Ishikawa (cell line): ENCODE measurements around the gene PLEKHB2.

Experiments used
- CEBPB ChIP-seq: IDR thresholded peaks from 2 replicates; pipeline ENCODE4 v1.6.1; 2012
- CREB1 ChIP-seq: IDR thresholded peaks from 2 replicates; pipeline ENCODE4 v1.6.1; 2012; ENCODE audit warnings: low read depth
- EGR1 ChIP-seq: IDR thresholded peaks from 2 replicates; pipeline ENCODE4 v1.6.1; 2012
- FOXM1 ChIP-seq: IDR thresholded peaks from 2 replicates; pipeline ENCODE4 v1.6.1; 2012; ENCODE audit warnings: low read depth, borderline replicate concordance
- NFIC ChIP-seq: IDR thresholded peaks from 2 replicates; pipeline ENCODE4 v1.6.1; 2012
- RAD21 ChIP-seq: IDR thresholded peaks from 2 replicates; pipeline ENCODE4 v1.6.1; 2012; ENCODE audit warnings: low read depth
- TAF1 ChIP-seq: IDR thresholded peaks from 2 replicates; pipeline ENCODE4 v1.6.1; 2012; ENCODE audit warnings: low read depth, mild to moderate bottlenecking
- TCF12 ChIP-seq: IDR thresholded peaks from 2 replicates; pipeline ENCODE4 v1.6.1; 2012; ENCODE audit warnings: low read depth
- TEAD4 ChIP-seq: IDR thresholded peaks from 2 replicates; pipeline ENCODE4 v1.6.1; 2012
- YY1 ChIP-seq: IDR thresholded peaks from 2 replicates; pipeline ENCODE4 v1.6.1; 2012; ENCODE audit warnings: low read depth
- ZBTB7A ChIP-seq: IDR thresholded peaks from 2 replicates; pipeline ENCODE4 v1.6.1; 2012; ENCODE audit warnings: low read depth
- TF ChIP-seq, protein P1 (sequence below): IDR thresholded peaks from 2 replicates; pipeline ENCODE4 v1.6.1; 2012
- TF ChIP-seq, protein P2 (sequence below): IDR thresholded peaks from 2 replicates; pipeline ENCODE4 v1.6.1; 2012
- TF ChIP-seq, protein P3 (sequence below): IDR thresholded peaks from 2 replicates; pipeline ENCODE4 v1.6.1; 2012; ENCODE audit warnings: low read depth, mild to moderate bottlenecking

The PLEKHB2 gene

DNA sequence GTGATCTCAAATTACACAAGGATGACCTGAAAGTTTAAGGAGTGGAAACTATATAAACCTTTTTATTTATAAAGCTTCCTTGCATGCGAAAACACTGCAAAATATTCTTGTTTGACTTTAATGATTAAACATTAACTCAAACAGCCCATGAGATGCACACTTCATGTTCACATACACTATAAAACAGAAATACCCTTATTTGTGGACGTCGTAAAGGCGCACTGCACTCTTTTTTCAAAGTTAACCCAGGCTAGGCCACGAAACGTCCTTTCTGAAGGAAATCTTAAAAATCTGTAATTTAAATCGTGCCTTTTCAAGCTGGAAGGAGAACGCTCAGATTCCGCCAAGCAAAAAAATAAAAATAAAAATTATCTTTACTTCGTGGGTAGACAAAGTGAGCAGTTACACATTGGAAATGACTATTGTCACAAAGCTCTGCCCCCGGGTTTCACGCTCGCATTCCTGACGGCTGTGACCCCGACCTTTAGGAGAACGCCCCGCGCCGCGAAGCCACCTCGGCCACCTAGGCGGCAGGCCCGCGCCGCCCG is 12.6 kb upstream of the PLEKHB2 start:
- 0 out of 2 replicates have a peak, but pooled peaks have one; percentile 24 for TF ChIP-seq TEAD4
- TF ChIP-seq TCF12, result no peak
- TF ChIP-seq, protein P1, sequence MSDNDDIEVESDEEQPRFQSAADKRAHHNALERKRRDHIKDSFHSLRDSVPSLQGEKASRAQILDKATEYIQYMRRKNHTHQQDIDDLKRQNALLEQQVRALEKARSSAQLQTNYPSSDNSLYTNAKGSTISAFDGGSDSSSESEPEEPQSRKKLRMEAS, result 0 out of 2 replicates have a peak, but pooled peaks have one; percentile 20

DNA sequence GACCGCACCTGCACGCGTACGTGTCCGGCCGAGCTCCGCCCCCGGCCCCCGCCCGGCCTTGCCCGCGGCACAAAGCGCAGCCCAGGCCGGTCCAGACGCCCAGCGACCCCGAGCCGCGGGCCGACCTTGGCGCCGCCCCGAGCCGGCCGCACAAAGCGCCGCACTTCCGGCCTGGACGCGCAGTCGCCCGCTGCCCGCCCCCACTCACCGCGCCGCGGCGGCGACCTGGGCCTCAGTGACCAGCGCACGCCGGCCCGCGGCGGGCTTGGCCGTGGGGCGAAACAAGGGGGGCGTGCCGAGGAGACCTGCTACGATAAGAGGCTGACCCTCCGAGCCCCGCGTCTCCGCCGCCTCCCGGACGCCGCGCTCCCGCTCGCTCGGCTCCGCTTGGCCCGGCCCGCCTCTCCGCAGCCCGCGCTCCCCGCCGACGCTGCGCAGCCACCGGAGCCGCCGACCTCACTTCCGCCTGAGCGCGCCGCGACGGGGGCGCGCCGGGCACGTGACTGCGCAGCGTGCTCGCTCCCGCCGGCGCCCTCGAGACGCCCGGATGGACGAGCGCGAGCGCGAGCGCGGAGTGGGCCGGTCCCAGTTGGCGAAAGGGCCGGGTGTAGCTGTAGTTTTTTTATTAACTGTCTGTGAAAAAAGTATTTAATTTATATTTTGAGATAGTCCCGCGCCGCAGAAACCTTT is 12.0 kb upstream of the PLEKHB2 start, which contains the start of gene FAM168B:
FAM168B (minus strand) TSS at position 455 of the 690 bp plus-strand sequence. CDS start 10,814 bp downstream, outside the sequence.
- peak; percentile 71; the same call in 1 of the 2 replicates for TF ChIP-seq TAF1
- TF ChIP-seq, protein P2, sequence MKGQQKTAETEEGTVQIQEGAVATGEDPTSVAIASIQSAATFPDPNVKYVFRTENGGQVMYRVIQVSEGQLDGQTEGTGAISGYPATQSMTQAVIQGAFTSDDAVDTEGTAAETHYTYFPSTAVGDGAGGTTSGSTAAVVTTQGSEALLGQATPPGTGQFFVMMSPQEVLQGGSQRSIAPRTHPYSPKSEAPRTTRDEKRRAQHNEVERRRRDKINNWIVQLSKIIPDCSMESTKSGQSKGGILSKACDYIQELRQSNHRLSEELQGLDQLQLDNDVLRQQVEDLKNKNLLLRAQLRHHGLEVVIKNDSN, result peak; percentile 96
- 0 out of 2 replicates have a peak, but pooled peaks have one; percentile 3 for TF ChIP-seq NFIC
- TF ChIP-seq, protein P1, result peak; percentile 32; the same call in 1 of the 2 replicates
- TF ChIP-seq ZBTB7A, result no peak
- peak; percentile 14; the same call in 1 of the 2 replicates for TF ChIP-seq EGR1
- TF ChIP-seq TCF12, result no peak

DNA sequence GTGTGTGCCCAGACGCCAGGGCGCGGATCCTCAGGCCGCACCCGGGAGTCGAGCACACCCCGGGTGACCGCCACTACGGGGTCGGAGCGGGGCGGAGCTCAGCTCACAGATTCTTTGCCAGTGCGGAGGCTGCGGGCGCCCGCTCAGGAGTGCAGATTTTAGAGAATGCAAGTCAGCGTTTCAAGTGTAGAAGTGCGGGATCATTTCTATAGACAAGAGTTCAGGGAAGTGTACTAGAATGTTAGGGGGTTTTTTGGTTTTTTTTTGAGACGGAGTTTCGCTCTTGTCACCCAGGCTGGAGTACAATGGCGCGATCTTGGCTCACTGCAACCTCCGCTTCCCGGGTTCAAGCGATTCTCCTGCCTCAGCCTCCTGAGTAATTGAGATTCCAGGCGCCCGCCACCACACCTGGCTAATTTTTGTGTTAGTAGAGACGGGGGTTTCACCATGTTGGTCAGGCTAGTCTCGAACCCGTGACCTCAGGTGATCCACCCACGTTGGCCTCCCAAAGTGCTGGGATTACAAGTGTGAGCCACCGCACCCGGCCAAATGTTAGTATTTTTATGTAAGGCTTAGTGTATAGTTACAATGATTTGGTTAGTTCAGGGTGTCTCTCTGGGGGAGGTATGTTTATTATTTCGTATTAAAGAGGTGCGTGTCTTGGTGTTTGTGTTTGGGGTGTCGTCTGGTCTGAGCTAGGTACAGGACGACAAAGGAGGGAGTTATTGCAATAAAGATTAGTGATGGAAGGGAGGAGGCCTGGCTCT is 11.3 kb upstream of the PLEKHB2 start:
- no peak for TF ChIP-seq NFIC
- peak; percentile 63; the same call in 1 of the 2 replicates for TF ChIP-seq EGR1
- TF ChIP-seq TAF1, result peak; percentile 49
- TF ChIP-seq TEAD4, result 0 out of 2 replicates have a peak, but pooled peaks have one; percentile 9

DNA sequence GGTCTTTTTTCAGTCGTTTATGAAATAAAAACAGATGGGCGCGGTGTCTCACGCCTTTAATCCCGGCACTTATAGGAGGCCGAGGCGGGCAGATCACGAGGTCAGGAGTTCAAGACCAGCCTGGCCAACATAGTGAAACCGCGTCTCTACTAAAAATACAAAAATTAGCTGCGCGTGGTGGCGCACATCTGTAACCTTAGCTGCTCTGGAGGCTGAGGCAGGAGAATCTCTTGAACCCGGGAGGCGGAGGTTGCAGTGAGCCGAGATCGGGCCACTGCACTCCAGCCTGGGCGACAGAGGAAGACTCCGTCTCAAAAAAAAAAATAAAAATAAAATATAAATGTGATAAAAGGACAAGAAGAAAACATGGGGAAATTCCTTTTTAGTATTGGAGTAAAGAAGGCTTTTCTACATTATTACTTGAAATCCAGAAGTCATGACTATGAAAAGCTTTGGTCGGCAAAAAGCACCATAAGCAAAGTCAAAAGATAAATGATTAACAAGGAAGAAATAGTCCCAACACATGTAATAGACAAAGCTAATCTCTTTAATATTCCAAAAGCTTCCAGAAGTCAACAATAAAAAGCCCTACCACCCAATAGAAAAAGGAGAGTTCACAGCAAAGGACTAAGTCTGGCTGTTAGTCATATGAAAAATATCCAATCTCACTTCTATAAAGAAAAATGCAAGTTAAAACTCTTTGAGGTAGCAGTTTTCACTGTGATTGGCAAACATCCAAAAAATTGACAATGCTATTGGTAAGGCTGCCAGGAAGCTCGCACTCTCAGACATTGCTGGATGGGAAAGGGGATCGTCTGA is 10.5 kb upstream of the PLEKHB2 start:
- TF ChIP-seq CREB1 (no peak), TEAD4 (no peak), EGR1 (no peak), NFIC (peak; percentile 61; the same call in 1 of the 2 replicates), RAD21 (no peak), ZBTB7A (no peak)
- TF ChIP-seq, protein P3, sequence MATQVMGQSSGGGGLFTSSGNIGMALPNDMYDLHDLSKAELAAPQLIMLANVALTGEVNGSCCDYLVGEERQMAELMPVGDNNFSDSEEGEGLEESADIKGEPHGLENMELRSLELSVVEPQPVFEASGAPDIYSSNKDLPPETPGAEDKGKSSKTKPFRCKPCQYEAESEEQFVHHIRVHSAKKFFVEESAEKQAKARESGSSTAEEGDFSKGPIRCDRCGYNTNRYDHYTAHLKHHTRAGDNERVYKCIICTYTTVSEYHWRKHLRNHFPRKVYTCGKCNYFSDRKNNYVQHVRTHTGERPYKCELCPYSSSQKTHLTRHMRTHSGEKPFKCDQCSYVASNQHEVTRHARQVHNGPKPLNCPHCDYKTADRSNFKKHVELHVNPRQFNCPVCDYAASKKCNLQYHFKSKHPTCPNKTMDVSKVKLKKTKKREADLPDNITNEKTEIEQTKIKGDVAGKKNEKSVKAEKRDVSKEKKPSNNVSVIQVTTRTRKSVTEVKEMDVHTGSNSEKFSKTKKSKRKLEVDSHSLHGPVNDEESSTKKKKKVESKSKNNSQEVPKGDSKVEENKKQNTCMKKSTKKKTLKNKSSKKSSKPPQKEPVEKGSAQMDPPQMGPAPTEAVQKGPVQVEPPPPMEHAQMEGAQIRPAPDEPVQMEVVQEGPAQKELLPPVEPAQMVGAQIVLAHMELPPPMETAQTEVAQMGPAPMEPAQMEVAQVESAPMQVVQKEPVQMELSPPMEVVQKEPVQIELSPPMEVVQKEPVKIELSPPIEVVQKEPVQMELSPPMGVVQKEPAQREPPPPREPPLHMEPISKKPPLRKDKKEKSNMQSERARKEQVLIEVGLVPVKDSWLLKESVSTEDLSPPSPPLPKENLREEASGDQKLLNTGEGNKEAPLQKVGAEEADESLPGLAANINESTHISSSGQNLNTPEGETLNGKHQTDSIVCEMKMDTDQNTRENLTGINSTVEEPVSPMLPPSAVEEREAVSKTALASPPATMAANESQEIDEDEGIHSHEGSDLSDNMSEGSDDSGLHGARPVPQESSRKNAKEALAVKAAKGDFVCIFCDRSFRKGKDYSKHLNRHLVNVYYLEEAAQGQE, result no peak
- TF ChIP-seq, protein P2, result no peak

DNA sequence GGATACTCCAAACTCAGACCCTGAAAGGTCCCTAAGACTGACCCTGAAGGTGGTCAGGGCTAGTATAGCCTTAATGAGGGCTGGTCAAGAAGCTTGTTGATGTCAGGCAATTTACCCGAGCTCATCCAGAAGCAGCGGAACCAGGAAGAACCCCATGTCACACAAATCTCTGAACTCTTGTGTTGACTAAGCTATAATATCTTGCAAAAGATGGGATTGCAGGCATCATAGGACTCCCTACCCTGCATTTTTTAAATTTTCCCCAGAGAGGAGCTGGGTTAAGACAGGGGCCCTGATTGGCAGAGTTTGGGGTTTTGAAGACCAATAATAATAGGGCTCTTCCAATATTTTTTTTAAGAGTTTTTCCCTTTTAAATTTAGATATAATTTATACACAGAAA is 2.0 kb upstream of the PLEKHB2 start:
- TF ChIP-seq, protein P2, result no peak
- TF ChIP-seq CEBPB (no peak), FOXM1 (no peak), YY1 (no peak), EGR1 (no peak), ZBTB7A (no peak), CREB1 (no peak)
- TF ChIP-seq, protein P3, result no peak
- TF ChIP-seq, protein P1, result no peak
